HEK293T (cell line): ENCODE data around the gene TRPV4.

Source experiments
- FOXK2 ChIP-seq: fragments of 450-650 bp; IDR thresholded peaks from 2 replicates; pipeline ENCODE4 v1.6.1; 2016; ENCODE audit warnings: mild to moderate bottlenecking
- FOXM1 ChIP-seq: fragments of 450-650 bp; IDR thresholded peaks from 2 replicates; pipeline ENCODE4 v1.6.1; 2017; ENCODE audit warnings: mild to moderate bottlenecking, borderline replicate concordance
- HDGF ChIP-seq: fragments of 450-650 bp; IDR thresholded peaks from 2 replicates; pipeline ENCODE4 v1.6.1; 2017; ENCODE audit warnings: antibody characterized with exemption, borderline replicate concordance
- L3MBTL2 ChIP-seq: fragments of 450-650 bp; conservative IDR thresholded peaks from 2 replicates; pipeline ENCODE4 v1.6.1; 2016; ENCODE audit warnings: mild to moderate bottlenecking
- SP1 ChIP-seq: fragments of 450-650 bp; IDR thresholded peaks from 2 replicates; pipeline ENCODE4 v1.6.1; 2017
- TARDBP ChIP-seq: fragments of 450-650 bp; IDR thresholded peaks from 2 replicates; pipeline ENCODE4 v1.6.1; 2016

- TF ChIP-seq SP1: no peak
- no peak for TF ChIP-seq HDGF
- TF ChIP-seq FOXK2: no peak
- no peak for TF ChIP-seq TARDBP
- TF ChIP-seq L3MBTL2: no peak
- no peak for TF ChIP-seq FOXM1
Observed at GRCh38 chr12:109797905-109798669, 35.1 kb downstream of the TRPV4 start.
